SK-N-SH treated with all-trans-retinoic acid at 6 μM for 48 hours (cell line): Measurements from ENCODE around the gene MMAB.

ENCODE experiments used
- ATAC-seq: fragments of 200-7000 bp; cut with Tn5 transposase; 3 replicates; pipeline ENCODE4 v1.9.1; 2020; ENCODE audit warnings: mild to moderate bottlenecking, moderate library complexity
- ARNTL ChIP-seq: fragments of 450-650 bp; formaldehyde crosslinking; IDR thresholded peaks from 2 replicates; pipeline ENCODE4 v1.5.0; 2020; ENCODE audit warnings: low read depth, mild to moderate bottlenecking, moderate library complexity, borderline replicate concordance
- BACH2 ChIP-seq: fragments of 250-450 bp; sonication (Bioruptor Pico); IDR thresholded peaks from 2 replicates; pipeline ENCODE4 v1.9.0; 2021; ENCODE audit warnings: mild to moderate bottlenecking, borderline replicate concordance
- CSDC2 ChIP-seq: fragments of 250-450 bp; sonication (Bioruptor Pico); IDR thresholded peaks from 2 replicates; pipeline ENCODE4 v1.5.0; 2020; ENCODE audit warnings: mild to moderate bottlenecking, moderate library complexity
- ISL1 ChIP-seq: fragments of 250-450 bp; sonication (Bioruptor Pico); IDR thresholded peaks from 2 replicates; pipeline ENCODE4 v2.1.2; 2022; ENCODE audit warnings: mild to moderate bottlenecking, moderate library complexity
- OSR1 ChIP-seq: fragments of 250-450 bp; sonication (Bioruptor Pico); IDR thresholded peaks from 2 replicates; pipeline ENCODE4 v1.8.0; 2022; ENCODE audit warnings: moderate library complexity, mild to moderate bottlenecking, inconsistent platforms
- POU6F1 ChIP-seq: fragments of 250-450 bp; sonication (Bioruptor Pico); IDR thresholded peaks from 2 replicates; pipeline ENCODE4 v1.8.0; 2021; ENCODE audit warnings: low read depth, mild to moderate bottlenecking, moderate library complexity, borderline replicate concordance
- PPARA ChIP-seq: fragments of 250-450 bp; sonication (Bioruptor Pico); IDR thresholded peaks from 2 replicates; pipeline ENCODE4 v1.5.0; 2020; ENCODE audit warnings: mild to moderate bottlenecking, borderline replicate concordance
- SNAI2 ChIP-seq: fragments of 250-450 bp; sonication (Bioruptor Pico); IDR thresholded peaks from 2 replicates; pipeline ENCODE4 v1.5.0; 2020; ENCODE audit warnings: mild to moderate bottlenecking, moderate library complexity
- TCF4 ChIP-seq: fragments of 250-450 bp; sonication (Bioruptor Pico); IDR thresholded peaks from 2 replicates; pipeline ENCODE4 v1.8.0; 2021; ENCODE audit warnings: mild to moderate bottlenecking, moderate library complexity, borderline replicate concordance
- TOX ChIP-seq: fragments of 250-450 bp; sonication (Bioruptor Pico); IDR thresholded peaks from 2 replicates; pipeline ENCODE4 v1.8.0; 2021; ENCODE audit warnings: mild to moderate bottlenecking, moderate library complexity, borderline replicate concordance
- TSHZ2 ChIP-seq: fragments of 250-450 bp; sonication (Bioruptor Pico); IDR thresholded peaks from 2 replicates; pipeline ENCODE4 v1.5.0; 2020; ENCODE audit warnings: mild to moderate bottlenecking, moderate library complexity
- ZC3H10 ChIP-seq: fragments of 250-450 bp; sonication (Bioruptor Pico); IDR thresholded peaks from 2 replicates; pipeline ENCODE4 v1.5.1; 2021; ENCODE audit warnings: mild to moderate bottlenecking, moderate library complexity
- ZNF565 ChIP-seq: fragments of 450-650 bp; formaldehyde crosslinking; conservative IDR thresholded peaks from 2 replicates; pipeline ENCODE4 v1.5.0; 2020; ENCODE audit warnings: low read depth, mild to moderate bottlenecking, moderate library complexity
- ZNF70 ChIP-seq: fragments of 450-650 bp; formaldehyde crosslinking; IDR thresholded peaks from 2 replicates; pipeline ENCODE4 v1.5.0; 2020; ENCODE audit warnings: mild to moderate bottlenecking, moderate library complexity
- ZNF8 ChIP-seq: fragments of 450-650 bp; formaldehyde crosslinking; IDR thresholded peaks from 2 replicates; pipeline ENCODE4 v1.5.0; 2020; ENCODE audit warnings: mild to moderate bottlenecking, moderate library complexity

Gene MMAB

GRCh38 chr12:109532721-109533486 lies 40.4 kb downstream of the MMAB start:
- ATAC-seq = no peak
- TF ChIP-seq ZNF565 (CRISPR knock-in tag) (no peak), ARNTL (no peak), OSR1 (CRISPR knock-in tag) (no peak)
- TF ChIP-seq, all 23 proteins: peak for 0

DNA sequence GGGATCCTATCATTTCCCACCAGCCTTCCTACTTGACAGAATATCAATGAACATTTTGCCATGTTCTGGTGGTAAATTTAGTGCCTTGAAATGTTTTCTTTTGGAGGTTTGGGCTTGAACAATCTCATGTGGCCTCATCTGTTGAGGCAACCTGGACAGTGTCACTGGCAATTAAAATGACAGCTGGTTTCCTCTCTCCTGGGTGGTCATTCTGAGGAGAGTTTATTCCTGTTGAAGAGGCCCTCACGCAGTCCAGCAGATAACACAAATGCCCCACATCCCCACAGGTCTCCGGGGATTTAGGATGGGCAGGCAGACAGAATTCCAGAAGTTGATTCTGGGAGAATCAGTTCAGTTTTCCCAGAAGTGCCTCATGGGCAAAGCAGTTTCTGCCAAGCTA lies 41.9 kb downstream of the MMAB start:
- ATAC-seq = no peak; the same call in 2 of the 3 replicates
- TF ChIP-seq TCF4 (peak; percentile 91), POU6F1 (CRISPR knock-in tag) (no peak), ISL1 (CRISPR knock-in tag) (no peak), SNAI2 (CRISPR knock-in tag) (0 out of 2 replicates have a peak, but pooled peaks have one; percentile 13), PPARA (0 out of 2 replicates have a peak, but pooled peaks have one; percentile 10)

DNA sequence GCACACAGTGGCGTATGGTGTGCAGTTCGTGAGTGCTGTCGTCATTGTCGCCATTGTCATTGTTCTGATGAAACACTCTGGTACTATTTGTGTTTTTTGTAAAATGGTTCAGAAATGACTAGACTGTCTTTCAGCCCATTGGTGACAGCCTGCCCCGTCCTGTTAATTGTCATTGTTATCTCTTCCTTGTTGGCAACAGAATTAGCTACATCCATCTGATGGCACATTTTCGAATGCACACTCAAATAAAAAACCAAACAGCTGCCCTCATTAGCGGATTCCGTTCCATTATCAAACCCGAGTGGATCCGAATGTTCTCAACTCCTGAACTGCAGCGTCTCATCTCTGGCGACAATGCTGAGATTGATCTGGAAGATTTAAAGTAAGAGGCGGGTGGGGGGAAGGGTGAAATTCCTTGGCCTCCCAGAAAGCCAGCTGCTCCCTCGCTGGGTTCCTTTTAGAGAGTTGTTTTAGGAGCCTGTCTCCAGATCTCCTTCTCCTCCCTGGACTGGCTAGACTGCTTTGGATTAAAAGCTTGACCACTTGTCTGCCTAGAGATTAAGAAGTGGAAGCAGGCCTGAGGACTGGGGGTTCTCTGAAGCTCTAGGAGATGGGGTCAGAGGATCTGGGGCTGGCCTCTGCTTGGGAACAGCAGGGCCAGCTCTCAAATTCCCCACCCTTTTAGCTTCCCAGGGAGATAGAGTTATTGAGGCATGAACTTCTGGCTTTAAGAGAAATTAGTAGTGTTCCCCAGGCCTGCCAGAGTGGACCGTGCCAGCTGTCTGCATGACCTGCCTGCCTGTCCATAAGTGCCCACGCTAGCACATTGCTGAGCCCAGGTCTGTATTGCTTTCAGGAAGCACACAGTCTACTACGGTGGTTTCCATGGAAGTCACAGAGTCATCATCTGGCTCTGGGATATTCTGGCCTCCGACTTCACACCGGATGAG lies 43.3 kb downstream of the MMAB start:
- TF ChIP-seq ZNF70 (no peak), ZC3H10 (CRISPR knock-in tag) (no peak), PPARA (no peak), TSHZ2 (CRISPR knock-in tag) (no peak), TOX (CRISPR knock-in tag) (no peak)
- no peak; the same call in 2 of the 3 replicates for ATAC-seq

DNA sequence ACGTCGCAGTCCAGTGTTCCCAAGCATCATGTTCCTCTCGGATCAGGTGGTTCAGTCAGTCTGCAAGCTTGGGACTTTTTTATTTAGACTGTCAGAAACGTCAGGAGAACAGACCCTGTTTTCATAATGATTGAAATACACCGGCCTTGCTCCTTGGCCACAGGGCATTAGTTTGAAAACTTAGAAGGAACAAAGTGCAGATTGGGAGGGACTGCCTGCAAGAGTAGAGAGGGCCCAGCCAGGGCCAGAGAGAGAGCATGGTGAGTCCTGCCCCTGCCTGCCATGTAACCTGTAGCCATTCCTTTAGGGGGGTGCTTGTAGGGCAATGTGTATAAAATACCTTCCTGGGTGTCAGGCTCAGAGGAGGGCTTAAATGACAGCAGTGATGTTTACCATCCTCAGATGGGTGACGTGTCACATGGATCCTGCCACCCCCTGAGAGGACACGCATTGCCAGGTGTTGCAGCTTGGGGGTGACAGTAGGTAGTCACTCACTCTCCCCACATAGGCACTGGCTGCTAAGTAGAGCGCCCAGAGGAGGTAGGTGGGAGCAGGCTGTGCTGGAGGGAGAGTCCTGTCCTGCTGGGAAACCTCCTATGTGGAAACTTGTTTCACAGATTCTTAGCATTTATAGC lies 45.7 kb downstream of the MMAB start:
- no peak for TF ChIP-seq POU6F1 (CRISPR knock-in tag)
- TF ChIP-seq TCF4 = no peak
- TF ChIP-seq BACH2 (CRISPR knock-in tag) = no peak
- no peak for ATAC-seq

GRCh38 chr12:109525279-109525585 lies 48.1 kb downstream of the MMAB start:
- no peak for ATAC-seq
- no peak for TF ChIP-seq BACH2 (CRISPR knock-in tag)
- TF ChIP-seq CSDC2 (CRISPR knock-in tag) = no peak
- no peak for TF ChIP-seq ZNF8 (CRISPR knock-in tag)
